MM.1S (cell line): Measurements from ENCODE around the gene TAF9.

ENCODE experiments used
- DNase-seq: peaks from one replicate; pipeline ENCODE4 v3.0.0-alpha.2; 2015
- H2AFZ ChIP-seq: fragments of 300-600 bp; sonication (generic); 2 replicates; pipeline ENCODE4 v1.6.0; 2016; ENCODE audit warnings: antibody characterized with exemption, low read length
- H3F3A ChIP-seq: fragments of 300-600 bp; sonication (generic); 2 replicates; pipeline ENCODE4 v1.6.1; 2016; ENCODE audit warnings: mild to moderate bottlenecking, antibody characterized with exemption, low read length, moderate library complexity, mixed read lengths; ENCODE audit not compliant: insufficient read depth
- H3K27ac ChIP-seq: fragments of 300-600 bp; sonication (generic); 2 replicates; pipeline ENCODE4 v1.5.1; 2016; ENCODE audit warnings: mild to moderate bottlenecking, low read length
- H3K27me3 ChIP-seq: fragments of 300-600 bp; sonication (generic); replicated peaks from 2 replicates; pipeline ENCODE4 v1.6.0; 2016; ENCODE audit warnings: low read length; ENCODE audit not compliant: insufficient read depth
- H3K36me3 ChIP-seq: fragments of 300-600 bp; sonication (generic); replicated peaks from 2 replicates; pipeline ENCODE4 v1.6.1; 2016; ENCODE audit warnings: mild to moderate bottlenecking, low read length, mixed read lengths; ENCODE audit not compliant: insufficient read depth
- H3K4me1 ChIP-seq: fragments of 300-600 bp; sonication (generic); 2 replicates; pipeline ENCODE4 v1.6.1; 2016; ENCODE audit warnings: low read length, mixed read lengths
- H3K4me2 ChIP-seq: fragments of 300-600 bp; sonication (generic); 2 replicates; pipeline ENCODE4 v1.6.0; 2016; ENCODE audit warnings: low read depth, low read length
- H3K4me3 ChIP-seq: fragments of 300-600 bp; sonication (generic); 2 replicates; pipeline ENCODE4 v1.5.1; 2016; ENCODE audit warnings: low read length, mixed read lengths
- H3K79me2 ChIP-seq: fragments of 300-600 bp; sonication (generic); 2 replicates; pipeline ENCODE4 v1.6.1; 2016; ENCODE audit warnings: mixed run types, low read length, mixed read lengths
- H3K9ac ChIP-seq: fragments of 300-600 bp; sonication (generic); 2 replicates; pipeline ENCODE4 v1.6.1; 2016; ENCODE audit warnings: low read length, mixed read lengths
- H3K9me2 ChIP-seq: fragments of 300-600 bp; sonication (generic); replicated peaks from 2 replicates; pipeline ENCODE4 v1.6.1; 2016; ENCODE audit warnings: mild to moderate bottlenecking, low read length, mixed read lengths; ENCODE audit not compliant: insufficient read depth
- H3K9me3 ChIP-seq: fragments of 300-600 bp; sonication (generic); replicated peaks from 2 replicates; pipeline ENCODE4 v1.6.1; 2016; ENCODE audit warnings: mild to moderate bottlenecking, low read length, mixed read lengths; ENCODE audit not compliant: insufficient read depth
- H4K20me1 ChIP-seq: fragments of 300-600 bp; sonication (generic); 2 replicates; pipeline ENCODE4 v1.6.1; 2016; ENCODE audit warnings: mild to moderate bottlenecking, low read length, moderate library complexity, mixed read lengths; ENCODE audit not compliant: insufficient read depth
- EZH2 ChIP-seq: fragments of 300-600 bp; sonication (generic); optimal IDR thresholded peaks from 2 replicates; pipeline ENCODE3; 2017; ENCODE audit warnings: low read depth, mild to moderate bottlenecking, antibody characterized with exemption, low read length, mixed read lengths
- EZH2phosphoT487 ChIP-seq: fragments of 300-600 bp; sonication (generic); IDR thresholded peaks from 2 replicates; pipeline ENCODE4 v1.6.1; 2018; ENCODE audit warnings: antibody characterized with exemption, low read length
- TF ChIP-seq, protein P1 (sequence below): fragments of 300-600 bp; sonication (generic); IDR thresholded peaks from 2 replicates; pipeline ENCODE4 v1.5.1; 2016; ENCODE audit warnings: antibody characterized with exemption, low read length, mixed read lengths

The TAF9 gene

DNA sequence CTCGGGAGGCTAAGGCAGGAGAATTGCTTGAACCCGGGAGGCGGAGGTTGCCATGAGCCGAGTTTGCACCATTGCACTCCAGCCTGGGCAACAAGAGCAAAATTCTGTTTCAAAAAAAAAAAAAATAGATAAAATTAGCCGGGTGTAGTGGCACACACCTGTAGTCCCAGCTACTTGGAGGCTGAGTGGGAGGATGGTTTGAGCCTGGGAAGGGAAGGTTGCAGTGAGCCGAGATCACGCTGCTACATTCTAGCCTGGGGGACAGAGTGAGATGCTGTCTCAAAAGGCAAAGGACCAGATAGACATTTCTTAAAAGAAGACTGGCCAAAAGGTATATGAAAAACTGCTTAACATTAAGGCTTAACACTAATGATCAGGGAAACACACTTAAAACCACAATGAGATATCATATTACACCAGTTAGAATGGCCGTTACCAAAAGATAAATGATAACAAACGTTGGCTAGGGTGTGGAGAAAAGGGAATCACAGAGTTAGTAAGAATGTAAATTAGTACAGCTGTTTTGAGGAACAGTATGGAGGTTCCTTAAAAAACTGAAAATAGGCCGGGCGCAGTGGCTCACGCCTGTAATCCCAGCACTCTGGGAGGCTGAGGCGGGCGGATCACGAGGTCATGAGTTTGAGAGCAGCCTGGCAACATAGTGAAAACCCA is 35.5 kb upstream of the TAF9 start:
- TF ChIP-seq EZH2phosphoT487 (no peak), EZH2 (no peak)
- TF ChIP-seq, protein P1, sequence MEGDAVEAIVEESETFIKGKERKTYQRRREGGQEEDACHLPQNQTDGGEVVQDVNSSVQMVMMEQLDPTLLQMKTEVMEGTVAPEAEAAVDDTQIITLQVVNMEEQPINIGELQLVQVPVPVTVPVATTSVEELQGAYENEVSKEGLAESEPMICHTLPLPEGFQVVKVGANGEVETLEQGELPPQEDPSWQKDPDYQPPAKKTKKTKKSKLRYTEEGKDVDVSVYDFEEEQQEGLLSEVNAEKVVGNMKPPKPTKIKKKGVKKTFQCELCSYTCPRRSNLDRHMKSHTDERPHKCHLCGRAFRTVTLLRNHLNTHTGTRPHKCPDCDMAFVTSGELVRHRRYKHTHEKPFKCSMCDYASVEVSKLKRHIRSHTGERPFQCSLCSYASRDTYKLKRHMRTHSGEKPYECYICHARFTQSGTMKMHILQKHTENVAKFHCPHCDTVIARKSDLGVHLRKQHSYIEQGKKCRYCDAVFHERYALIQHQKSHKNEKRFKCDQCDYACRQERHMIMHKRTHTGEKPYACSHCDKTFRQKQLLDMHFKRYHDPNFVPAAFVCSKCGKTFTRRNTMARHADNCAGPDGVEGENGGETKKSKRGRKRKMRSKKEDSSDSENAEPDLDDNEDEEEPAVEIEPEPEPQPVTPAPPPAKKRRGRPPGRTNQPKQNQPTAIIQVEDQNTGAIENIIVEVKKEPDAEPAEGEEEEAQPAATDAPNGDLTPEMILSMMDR = no peak
- Histone ChIP-seq H4K20me1 (no peaks in the 10 kb centered on the region), H3K9me3 (no peaks in the 10 kb centered on the region), H3K4me1 (no peaks in the 10 kb centered on the region), H3K36me3 (no peaks in the 10 kb centered on the region), H3K4me3 (no peak overlapping the region), H3K27me3 (no peaks in the 10 kb centered on the region), H3K27ac (no peak overlapping the region), H3K79me2 (no peaks in the 10 kb centered on the region), H2AFZ (no peak overlapping the region), H3F3A (no peaks in the 10 kb centered on the region), H3K9ac (no peak overlapping the region), H3K9me2 (no peaks in the 10 kb centered on the region), H3K4me2 (no peak overlapping the region)
- DNase-seq = no peak

DNA sequence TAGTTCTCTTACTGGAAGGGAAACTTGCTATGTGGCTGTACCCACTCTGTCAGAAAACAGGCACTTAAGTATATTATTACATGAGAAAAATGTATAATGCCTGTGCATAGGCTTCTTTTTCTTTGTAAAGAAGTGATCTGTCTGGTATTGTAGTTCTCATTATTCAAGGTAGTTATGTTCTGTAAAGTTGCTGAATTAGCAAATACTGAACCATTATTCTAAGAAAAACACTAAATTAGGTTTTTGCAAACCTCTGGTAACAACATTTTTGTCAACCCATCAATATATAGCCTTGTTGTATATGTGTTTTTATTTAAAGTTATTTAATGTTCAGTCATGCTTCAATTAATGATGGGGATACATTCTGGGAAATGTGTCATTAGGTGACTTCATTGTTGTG is 9.1 kb upstream of the TAF9 start:
- Histone ChIP-seq H3K9me3 (no peaks in the 10 kb centered on the region), H3F3A (peaks cover 15% of the 10 kb centered on the region), H3K36me3 (peaks cover 3% of the 10 kb centered on the region; the same call in 1 of the 2 replicates), H3K9ac (no peak overlapping the region), H3K4me1 (peaks cover 19% of the 10 kb centered on the region), H2AFZ (no peak overlapping the region), H3K27ac (no peak overlapping the region), H3K27me3 (no peaks in the 10 kb centered on the region), H3K79me2 (peaks cover 18% of the 10 kb centered on the region), H3K9me2 (no peaks in the 10 kb centered on the region), H3K4me2 (no peak overlapping the region), H3K4me3 (no peak overlapping the region), H4K20me1 (no peaks in the 10 kb centered on the region)
- TF ChIP-seq EZH2 (no peak), EZH2phosphoT487 (no peak)
- TF ChIP-seq, protein P1 = no peak
- no peak for DNase-seq

DNA sequence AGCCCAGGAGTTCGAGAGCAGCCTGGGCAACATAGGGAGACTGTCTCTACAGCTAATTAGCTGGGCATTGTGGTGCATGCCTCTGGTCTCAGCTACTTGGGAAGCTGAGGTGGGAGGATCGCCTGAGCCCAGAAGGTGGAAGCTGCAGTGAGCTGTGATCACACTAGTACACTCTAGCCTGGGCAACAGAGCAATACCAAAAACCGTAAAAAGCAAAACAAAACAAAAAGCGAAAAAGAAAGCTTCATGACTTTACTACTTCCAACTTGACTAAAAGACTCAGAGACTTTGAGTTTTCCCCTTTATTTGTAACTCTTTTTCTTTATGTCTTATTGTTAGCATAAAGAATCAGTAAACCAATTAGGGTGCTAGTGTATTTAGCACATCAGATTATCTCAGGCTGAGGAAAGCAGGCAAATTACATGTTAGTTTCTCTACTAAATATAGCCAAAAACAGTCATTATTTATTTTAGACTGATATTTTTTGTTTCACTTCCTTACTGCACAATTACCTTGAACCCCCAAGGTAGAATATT is 5.7 kb upstream of the TAF9 start:
- Histone ChIP-seq H2AFZ (peak overlapping the region; percentile 15), H3K4me3 (peak overlapping the region; percentile 45), H3K9me2 (no peaks in the 10 kb centered on the region), H3K27me3 (no peaks in the 10 kb centered on the region), H3F3A (peaks cover 16% of the 10 kb centered on the region), H3K9ac (peak overlapping the region; percentile 57), H3K79me2 (peaks cover 50% of the 10 kb centered on the region), H3K27ac (peak overlapping the region; percentile 85), H3K36me3 (peaks cover 3% of the 10 kb centered on the region; the same call in 1 of the 2 replicates), H3K9me3 (no peaks in the 10 kb centered on the region), H4K20me1 (no peaks in the 10 kb centered on the region), H3K4me2 (peak overlapping the region; percentile 73), H3K4me1 (peaks cover 24% of the 10 kb centered on the region)
- TF ChIP-seq EZH2 (no peak), EZH2phosphoT487 (no peak)
- TF ChIP-seq, protein P1 = no peak
- DNase-seq = peak; percentile 66
